ENCODE measurements around the gene ADCY9. TPM values are rescaled to one million over a fixed set of nuclear protein-coding genes. Genes with fewer than 3 reads are reported as not detected.

Gene ADCY9
- total RNA-seq, 1 donor from 2014 or later: 11.4 TPM

GRCh38 chr16:4017807-4018206 lies 98.4 kb downstream of the ADCY9 start:
- FAIRE-seq: no peak
- Histone ChIP-seq H3K79me2 (ENCODE audit: insufficient read depth, low read length) (no peaks in the 10 kb centered on the region), H3K4me3 (ENCODE audit: insufficient read depth, low read depth, low read length) (no peak overlapping the region), H3K9me3 (ENCODE audit: insufficient read depth, low read depth, low read length) (no peaks in the 10 kb centered on the region), H3K36me3 (ENCODE audit: insufficient read depth, low read length) (no peaks in the 10 kb centered on the region), H3K4me2 (ENCODE audit: low read length) (no peak overlapping the region), H3K4me1 (ENCODE audit: insufficient read depth, low read length) (peaks cover 12% of the 10 kb centered on the region), H3K27me3 (ENCODE audit: insufficient read depth, low read length) (no peaks in the 10 kb centered on the region), H2AFZ (ENCODE audit: low read depth, low read length) (no peak overlapping the region), H4K20me1 (ENCODE audit: insufficient read depth, low read length) (no peaks in the 10 kb centered on the region), H3K27ac (ENCODE audit: low read depth, low read length) (no peak overlapping the region), H3K9ac (ENCODE audit: low read length) (no peak overlapping the region)
- Mint-ChIP-seq H3K36me3 (ENCODE audit: low read depth, unreplicated experiment) (no peaks in the 10 kb centered on the region), H3K9me3 (ENCODE audit: unreplicated experiment) (no peaks in the 10 kb centered on the region), H3K27me3 (ENCODE audit: low read depth, unreplicated experiment) (no peaks in the 10 kb centered on the region), H3K4me3 (ENCODE audit: unreplicated experiment) (no peak overlapping the region), H3K27ac (ENCODE audit: unreplicated experiment) (no peak overlapping the region), H3K4me1 (ENCODE audit: low read depth, unreplicated experiment) (peaks cover 16% of the 10 kb centered on the region)
- TF ChIP-seq EZH2 (IDR thresholded peaks at IDR 0.05; ENCODE audit: insufficient read depth, low read length) (no peak), CTCF (IDR thresholded peaks at IDR 0.05; ENCODE audit: insufficient read depth, low read depth, low read length) (no peak)
- DNase-seq (ENCODE audit: low read depth): no peak

DNA sequence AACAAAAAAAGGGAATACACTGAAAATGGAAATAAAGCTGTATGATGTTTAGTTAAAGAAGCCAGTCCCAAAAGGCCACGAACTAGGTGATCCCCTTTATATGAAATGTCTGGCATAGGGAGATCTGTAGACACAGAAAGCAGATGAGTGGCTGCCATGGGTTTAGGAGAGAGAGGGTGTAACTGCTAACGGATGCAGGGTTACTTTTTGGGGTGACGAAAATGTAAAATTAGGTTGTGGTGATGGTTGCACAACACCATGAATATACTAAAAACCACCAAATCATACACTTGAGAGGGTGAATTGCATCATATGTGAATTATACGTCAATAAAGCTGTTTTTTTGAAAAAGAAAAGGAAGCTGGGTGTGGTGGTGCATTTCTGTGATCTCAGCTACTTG lies 99.6 kb downstream of the ADCY9 start:
- Mint-ChIP-seq H3K4me3 (ENCODE audit: unreplicated experiment) (no peak overlapping the region), H3K36me3 (ENCODE audit: low read depth, unreplicated experiment) (no peaks in the 10 kb centered on the region), H3K9me3 (ENCODE audit: unreplicated experiment) (no peaks in the 10 kb centered on the region), H3K4me1 (ENCODE audit: low read depth, unreplicated experiment) (peaks cover 16% of the 10 kb centered on the region), H3K27ac (ENCODE audit: unreplicated experiment) (no peak overlapping the region), H3K27me3 (ENCODE audit: low read depth, unreplicated experiment) (no peaks in the 10 kb centered on the region)
- TF ChIP-seq CTCF (IDR thresholded peaks at IDR 0.05; ENCODE audit: insufficient read depth, low read depth, low read length) (no peak), EZH2 (IDR thresholded peaks at IDR 0.05; ENCODE audit: insufficient read depth, low read length) (no peak)
- Histone ChIP-seq H3K9me3 (ENCODE audit: insufficient read depth, low read depth, low read length) (no peaks in the 10 kb centered on the region), H3K79me2 (ENCODE audit: insufficient read depth, low read length) (no peaks in the 10 kb centered on the region), H4K20me1 (ENCODE audit: insufficient read depth, low read length) (no peaks in the 10 kb centered on the region), H3K4me1 (ENCODE audit: insufficient read depth, low read length) (peaks cover 12% of the 10 kb centered on the region), H3K4me3 (ENCODE audit: insufficient read depth, low read depth, low read length) (no peak overlapping the region), H3K9ac (ENCODE audit: low read length) (no peak overlapping the region), H3K27ac (ENCODE audit: low read depth, low read length) (no peak overlapping the region), H3K4me2 (ENCODE audit: low read length) (no peak overlapping the region), H2AFZ (ENCODE audit: low read depth, low read length) (no peak overlapping the region), H3K27me3 (ENCODE audit: insufficient read depth, low read length) (no peaks in the 10 kb centered on the region), H3K36me3 (ENCODE audit: insufficient read depth, low read length) (no peaks in the 10 kb centered on the region)
- FAIRE-seq (no peak), DNase-seq (ENCODE audit: low read depth) (peak; percentile 10)

DNA sequence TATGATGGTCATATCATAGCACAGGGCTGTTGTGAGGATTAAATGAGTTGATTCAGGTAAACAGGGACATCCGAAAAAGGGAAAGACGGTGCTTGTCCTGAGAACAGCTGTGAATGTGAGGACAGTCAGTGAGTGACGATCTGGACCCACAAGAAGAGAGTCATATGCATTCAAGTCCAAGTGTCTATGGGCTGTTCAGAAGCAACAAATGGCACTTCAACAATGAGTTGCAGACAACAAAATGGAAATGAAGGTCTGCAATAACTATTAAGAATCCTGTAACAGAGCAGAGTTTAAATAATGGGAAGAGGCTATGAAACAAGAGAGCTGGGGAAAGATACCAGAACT lies 100.3 kb downstream of the ADCY9 start:
- TF ChIP-seq EZH2 (IDR thresholded peaks at IDR 0.05; ENCODE audit: insufficient read depth, low read length) (no peak), CTCF (IDR thresholded peaks at IDR 0.05; ENCODE audit: insufficient read depth, low read depth, low read length) (no peak)
- DNase-seq (ENCODE audit: low read depth) (no peak), FAIRE-seq (no peak)
- H2AFZ ChIP-seq (ENCODE audit: low read depth, low read length): no peak overlapping the region
- no peaks in the 10 kb centered on the region for H3K36me3 Mint-ChIP-seq (ENCODE audit: low read depth, unreplicated experiment)
- H3K4me3 ChIP-seq (ENCODE audit: insufficient read depth, low read depth, low read length): no peak overlapping the region
- H3K4me1 Mint-ChIP-seq (ENCODE audit: low read depth, unreplicated experiment): peaks cover 10% of the 10 kb centered on the region
- no peaks in the 10 kb centered on the region for H3K36me3 ChIP-seq (ENCODE audit: insufficient read depth, low read length)
- no peaks in the 10 kb centered on the region for H3K9me3 ChIP-seq (ENCODE audit: insufficient read depth, low read depth, low read length)
- H4K20me1 ChIP-seq (ENCODE audit: insufficient read depth, low read length): no peaks in the 10 kb centered on the region
- H3K79me2 ChIP-seq (ENCODE audit: insufficient read depth, low read length): no peaks in the 10 kb centered on the region
- H3K27me3 ChIP-seq (ENCODE audit: insufficient read depth, low read length): no peaks in the 10 kb centered on the region
- H3K9ac ChIP-seq (ENCODE audit: low read length): no peak overlapping the region
- H3K27ac Mint-ChIP-seq (ENCODE audit: unreplicated experiment): no peak overlapping the region
- no peaks in the 10 kb centered on the region for H3K9me3 Mint-ChIP-seq (ENCODE audit: unreplicated experiment)
- no peak overlapping the region for H3K4me3 Mint-ChIP-seq (ENCODE audit: unreplicated experiment)
- no peak overlapping the region for H3K4me2 ChIP-seq (ENCODE audit: low read length)
- H3K27me3 Mint-ChIP-seq (ENCODE audit: low read depth, unreplicated experiment): no peaks in the 10 kb centered on the region
- H3K27ac ChIP-seq (ENCODE audit: low read depth, low read length): no peak overlapping the region
- H3K4me1 ChIP-seq (ENCODE audit: insufficient read depth, low read length): peaks cover 7% of the 10 kb centered on the region

All from astrocyte (in vitro differentiated cells and primary cell).